HepG2 (cell line): Measurements from ENCODE around the gene GABRG3. TPM values are rescaled to one million over a fixed set of nuclear protein-coding genes. Genes with fewer than 3 reads are reported as not detected.

Source experiments
- ATAC-seq: fragments of 200-7000 bp; cut with Tn5 transposase; 3 replicates; pipeline ENCODE4 v1.9.1; 2020; ENCODE audit warnings: mild to moderate bottlenecking, moderate library complexity
- BruUV-seq: library from RNA; stranded (reverse); fragments of 400-500 nt; replicated peaks from 2 replicates; lab custom pipeline; 2021; lab: Mats Ljungman, UMichigan
- CTCF ChIA-PET: fragments of 300-600 bp; formaldehyde crosslinking; extraction: SDS; loops from one replicate; lab custom pipeline; 2021; ENCODE audit warnings: low total read pairs, inconsistent platforms, low intra/inter-chr PET ratio; lab: Yijun Ruan, JAX
- POLR2A ChIA-PET: fragments of 350-600 bp; sonication (Branson Sonifier 250); formaldehyde crosslinking; loops from one replicate; lab custom pipeline; 2020; ENCODE audit warnings: antibody characterized with exemption, inconsistent platforms; lab: Yijun Ruan, JAX
- DNase-seq: peaks from one replicate; pipeline ENCODE4 v3.0.0-alpha.2; 2015; ENCODE audit warnings: low spot score
- FAIRE-seq: peaks from 3 replicates; lab custom pipeline; 2011; peaks lifted over from hg19 to GRCh38; lab: Jason Lieb, UNC
- H2AFZ ChIP-seq: one replicate; pipeline ENCODE4 v1.6.1; 2011; ENCODE audit warnings: low read length, inconsistent platforms
- H3K27ac ChIP-seq: fragments of 300-600 bp; 3 replicates; pipeline ENCODE4 v1.8.0; 2011; ENCODE audit warnings: mixed run types, mild to moderate bottlenecking, mixed read lengths, low read length, inconsistent platforms; ENCODE audit not compliant: insufficient read depth; ENCODE audit errors: extremely low read length
- H3K27me3 ChIP-seq, 2 experiments: fragments of 200-600 bp in 1 of 2; 2 replicates in 1 of 2; 3 replicates in 1 of 2; pipeline versions ENCODE4 v1.6.0 to v1.8.0; 2011; ENCODE audit warnings: low read length in 2 of 2, mild to moderate bottlenecking in 2 of 2, moderate library complexity in 2 of 2, inconsistent platforms in 1 of 2; ENCODE audit not compliant: insufficient read depth in 2 of 2, control insufficient read depth in 1 of 2
- H3K36me3 ChIP-seq, 2 experiments: fragments of 200-600 bp in 1 of 2; replicated peaks in 1 of 2; 2 replicates in 1 of 2; 3 replicates in 1 of 2; pipeline versions ENCODE4 v1.5.1 to v1.8.0; 2011; ENCODE audit warnings: low read length in 2 of 2, inconsistent platforms in 1 of 2; ENCODE audit not compliant: insufficient read depth in 2 of 2, control insufficient read depth in 1 of 2
- H3K4me1 ChIP-seq: 2 replicates; pipeline ENCODE4 v1.5.1; 2012; ENCODE audit warnings: low read length, inconsistent platforms; ENCODE audit not compliant: insufficient read depth
- H3K4me2 ChIP-seq: 2 replicates; pipeline ENCODE4 v1.6.0; 2011; ENCODE audit warnings: low read depth, low read length, inconsistent platforms
- H3K4me3 ChIP-seq, 3 experiments: fragments of 200-600 bp in 1 of 3; sonication (generic), shearing (Covaris generic) in 1 of 3; replicated peaks in 1 of 3; 2 replicates each; pipeline ENCODE4 v1.5.1; 2011 to 2016; ENCODE audit warnings: low read length in 3 of 3, inconsistent platforms in 2 of 3, low read depth in 2 of 3, mild to moderate bottlenecking in 2 of 3, control low read depth in 1 of 3, mixed read lengths in 1 of 3; ENCODE audit not compliant: insufficient read depth in 1 of 3
- H3K79me2 ChIP-seq: one replicate; pipeline ENCODE4 v1.6.1; 2011; ENCODE audit warnings: low read length, inconsistent platforms; ENCODE audit not compliant: insufficient read depth
- H3K9ac ChIP-seq: 2 replicates; pipeline ENCODE4 v1.6.0; 2011; ENCODE audit warnings: mild to moderate bottlenecking, low read depth, low read length, inconsistent platforms; ENCODE audit not compliant: insufficient read depth
- H3K9me3 ChIP-seq: 2 replicates; pipeline ENCODE4 v1.5.1; 2012; ENCODE audit warnings: mild to moderate bottlenecking, low read length
- H4K20me1 ChIP-seq: 2 replicates; pipeline ENCODE4 v1.6.0; 2011; ENCODE audit warnings: inconsistent platforms, mild to moderate bottlenecking, low read length, moderate library complexity; ENCODE audit not compliant: insufficient read depth
- AKAP8 ChIP-seq: sonication (generic); formaldehyde crosslinking; IDR thresholded peaks from 2 replicates; pipeline ENCODE4 v1.5.1; 2020; ENCODE audit warnings: mild to moderate bottlenecking, missing genetic modification reagents
- FUBP1 ChIP-seq: sonication (generic); formaldehyde crosslinking; IDR thresholded peaks from 2 replicates; pipeline ENCODE4 v1.5.1; 2020; ENCODE audit warnings: missing genetic modification reagents, mild to moderate bottlenecking, borderline replicate concordance
- HDAC6 ChIP-seq: fragments of 200-600 bp; sonication (generic); IDR thresholded peaks from 2 replicates; pipeline ENCODE4 v1.7.0; 2017; ENCODE audit warnings: mild to moderate bottlenecking, antibody characterized with exemption, low read length, low read depth
- HNF1B ChIP-seq: sonication (generic); formaldehyde crosslinking; IDR thresholded peaks from 2 replicates; pipeline ENCODE4 v1.5.1; 2020; ENCODE audit warnings: mild to moderate bottlenecking, moderate library complexity, missing genetic modification reagents
- MAFG ChIP-seq: sonication (generic); formaldehyde crosslinking; IDR thresholded peaks from 2 replicates; pipeline ENCODE4 v1.5.1; 2020; ENCODE audit warnings: mild to moderate bottlenecking, missing genetic modification reagents
- MBD4 ChIP-seq: IDR thresholded peaks from 2 replicates; pipeline ENCODE4 v1.6.1; 2012; ENCODE audit warnings: low read length, inconsistent platforms, borderline replicate concordance
- MIXL1 ChIP-seq: IDR thresholded peaks from 2 replicates; pipeline ENCODE4 v1.6.1; 2016
- PLRG1 ChIP-seq: fragments of 450-650 bp; conservative IDR thresholded peaks from 2 replicates; pipeline ENCODE4 v1.6.1; 2016
- PRPF4 ChIP-seq: fragments of 200-400 bp; formaldehyde crosslinking; IDR thresholded peaks from 2 replicates; pipeline ENCODE4 v1.6.1; 2016; ENCODE audit warnings: low read length, low read depth; ENCODE audit not compliant: poor library complexity, severe bottlenecking
- ZBTB7A ChIP-seq: sonication (generic); formaldehyde crosslinking; IDR thresholded peaks from 2 replicates; pipeline ENCODE4 v1.8.0; 2022; ENCODE audit warnings: mild to moderate bottlenecking, missing genetic modification reagents
- ZNF34 ChIP-seq: sonication (generic); formaldehyde crosslinking; IDR thresholded peaks from 2 replicates; pipeline ENCODE4 v1.4.0; 2020; ENCODE audit warnings: mild to moderate bottlenecking, missing genetic modification reagents, borderline replicate concordance
- ZNF563 ChIP-seq: sonication (generic); formaldehyde crosslinking; IDR thresholded peaks from 2 replicates; pipeline ENCODE4 v1.8.0; 2022; ENCODE audit warnings: mild to moderate bottlenecking, moderate library complexity, missing genetic modification reagents
- ZNF646 ChIP-seq: sonication (generic); formaldehyde crosslinking; IDR thresholded peaks from 2 replicates; pipeline ENCODE4 v1.9.0; 2021; ENCODE audit warnings: mild to moderate bottlenecking, missing genetic modification reagents
- WGBS: methylation state at CpG from one replicate; pipeline ENCODE4 v1.1.6; 2017; ENCODE audit warnings: low lambda C conversion rate; 5-methylcytosine and 5-hydroxymethylcytosine counted together
- in situ Hi-C: cut with HindIII; loops from 2 replicates; pipeline ENCODE4 v1.10.0; 2017; ENCODE audit warnings: low pct_unique_long_range_greater_than_20kb; ENCODE audit not compliant: extremely low pct_ligation_motif_present
- intact Hi-C: fragments of 100-400 bp; cut with micrococcal nuclease; formaldehyde crosslinking; loops from one replicate; pipeline ENCODE4 v1.10.0; 2022; ENCODE audit not compliant: unreplicated experiment
- polyA plus RNA-seq, 8 experiments: library from polyadenylated mRNA; depleted of rRNA in 3 of 8; stranded (reverse) in 7 of 8; unstranded in 1 of 8; fragments of >200 nt; fragmentation: Illumina TruSeq in 4 of 8; extraction: Trizol in 4 of 8; gene quantifications; 2 replicates each; pipeline versions ENCODE4 v1.2.1 to v1.2.3, GENCODE V29; 2011 to 2016; ENCODE audit warnings: low read depth in 4 of 8, missing spikeins in 1 of 8, mixed read lengths in 1 of 8; ENCODE audit not compliant: insufficient read depth in 1 of 8
- total RNA-seq, 5 experiments: library from RNA; depleted of rRNA; stranded (reverse); fragments of >200 nt; fragmentation: Illumina TruSeq; extraction: Trizol; gene quantifications; 2 replicates each; pipeline ENCODE4 v1.2.3, GENCODE V29; 2016; ENCODE audit warnings: low read depth in 1 of 5

The GABRG3 gene
- total and polyA plus RNA-seq, 2 of the 13 experiments (the other 11 are each of a cell fraction or from before 2014, with no cell fraction given): not detected

- 9% methylated on average over 8 of the region's 8 CpGs for WGBS
- Histone ChIP-seq H3K4me1 (no peaks in the 10 kb centered on the region), H3K79me2 (no peaks in the 10 kb centered on the region), H3K4me2 (no peak overlapping the region), H3K27ac (no peak overlapping the region), H3K9me3 (0 out of 2 replicates have a peak, but pooled peaks cover 6% of the 10 kb centered on the region), H3K27me3 (no peaks in the 10 kb centered on the region), H2AFZ (no peak overlapping the region), H3K4me3 (no peak overlapping the region), H4K20me1 (no peaks in the 10 kb centered on the region), H3K9ac (no peak overlapping the region), H3K36me3 (no peaks in the 10 kb centered on the region)
- intact Hi-C loops (no loop called here), in situ Hi-C loops (no loop called here)
- FAIRE-seq (no peak), ATAC-seq (no peak), DNase-seq (no peak)
- CTCF ChIA-PET: no interaction called here
- POLR2A ChIA-PET: no interaction called here
- BruUV-seq: no TSS peak
- TF ChIP-seq HDAC6: no peak
- no peak for TF ChIP-seq AKAP8 (CRISPR knock-in tag)
- TF ChIP-seq PLRG1: no peak
- no peak for TF ChIP-seq HNF1B (CRISPR knock-in tag)
- TF ChIP-seq FUBP1: no peak
- TF ChIP-seq ZNF34 (CRISPR knock-in tag): no peak
- no peak for TF ChIP-seq MAFG (CRISPR knock-in tag)
- TF ChIP-seq PRPF4: no peak
- no peak for TF ChIP-seq ZBTB7A (CRISPR knock-in tag)
- TF ChIP-seq MIXL1 (CRISPR knock-in tag): no peak
- no peak for TF ChIP-seq ZNF646
- no peak for TF ChIP-seq ZNF563 (CRISPR knock-in tag)
- no peak for TF ChIP-seq MBD4
Measured at GRCh38 chr15:27095886-27096624, 125.1 kb downstream of the GABRG3 start.
